Mammary epithelial cell (primary cell): ENCODE measurements around the gene REEP6.

Experiments used
- CTCF ChIP-seq, 2 donors: IDR thresholded peaks in 1 of 2; conservative IDR thresholded peaks in 1 of 2; 2 replicates each; pipeline ENCODE4 v1.5.1; 2011 to 2012; ENCODE audit warnings: inconsistent platforms in 2 of 2, low read length in 2 of 2, mild to moderate bottlenecking in 2 of 2, control low read depth in 1 of 2, low read depth in 1 of 2; ENCODE audit not compliant: insufficient read depth in 1 of 2; ENCODE audit errors: extremely low read depth in 1 of 2
- EZH2 ChIP-seq: IDR thresholded peaks from 2 replicates; pipeline ENCODE4 v1.6.1; 2012; ENCODE audit warnings: low read length, inconsistent platforms, borderline replicate concordance

- TF ChIP-seq CTCF (conservative IDR thresholded peaks at IDR 0.05 in 1 of 2, IDR thresholded peaks at IDR 0.05 in 1 of 2; ENCODE audit: extremely low read depth in 1 of 2, insufficient read depth in 1 of 2, low read depth in 1 of 2, low read length in 2 of 2) (no peak), EZH2 (no peak)
These were observed at the start of gene REEP6 for GRCh38 chr19:1491114-1491848.
